Breast epithelium (tissue), 3 donors: Measurements from ENCODE around the gene LMNA.

Experiments used
- POLR2A ChIP-seq: fragments of 450-650 bp; IDR thresholded peaks from one replicate; pipeline ENCODE4 v1.6.1; 2016; ENCODE audit warnings: antibody characterized with exemption, mild to moderate bottlenecking, moderate library complexity
- POLR2AphosphoS5 ChIP-seq, 3 donors: sonication (generic); formaldehyde crosslinking; IDR thresholded peaks; one replicate each; pipeline ENCODE4 v1.6.1; 2017; ENCODE audit warnings: antibody characterized with exemption in 3 of 3
- TF ChIP-seq, protein P1 (sequence below), 3 donors: fragments of 450-650 bp; IDR thresholded peaks; one replicate each; pipeline ENCODE4 v1.5.1; 2016 to 2017; ENCODE audit warnings: antibody characterized with exemption in 3 of 3, mild to moderate bottlenecking in 3 of 3, moderate library complexity in 3 of 3

DNA sequence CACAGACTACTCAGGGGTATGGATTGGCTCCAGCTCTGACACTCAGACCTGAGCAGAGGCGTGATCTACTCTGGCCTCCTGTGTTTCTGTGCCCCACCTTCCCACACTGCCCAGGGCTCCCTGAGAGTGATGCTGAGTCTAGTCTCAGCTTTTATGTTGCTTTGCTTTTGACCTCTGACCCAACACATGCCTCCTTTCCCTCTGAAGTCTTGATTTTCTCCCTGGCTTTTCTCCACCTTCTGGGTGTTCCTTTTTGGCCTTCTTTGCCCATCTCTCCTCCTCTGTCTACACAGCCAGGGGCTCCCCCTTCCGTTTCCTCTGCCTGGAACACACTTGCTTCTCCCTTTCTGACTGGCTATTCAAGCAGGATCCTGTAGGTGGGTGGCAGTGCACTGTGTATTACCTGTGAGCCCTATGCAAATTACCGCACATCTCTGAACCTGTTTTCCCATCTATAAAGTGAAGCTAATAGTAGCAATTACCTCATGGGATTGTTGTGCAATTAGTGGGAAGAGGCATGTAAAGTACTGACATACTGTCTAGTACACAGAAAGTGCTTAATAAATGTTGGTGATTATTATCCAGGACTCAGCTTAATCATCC lies 18.5 kb upstream of the LMNA start:
- TF ChIP-seq, protein P1, sequence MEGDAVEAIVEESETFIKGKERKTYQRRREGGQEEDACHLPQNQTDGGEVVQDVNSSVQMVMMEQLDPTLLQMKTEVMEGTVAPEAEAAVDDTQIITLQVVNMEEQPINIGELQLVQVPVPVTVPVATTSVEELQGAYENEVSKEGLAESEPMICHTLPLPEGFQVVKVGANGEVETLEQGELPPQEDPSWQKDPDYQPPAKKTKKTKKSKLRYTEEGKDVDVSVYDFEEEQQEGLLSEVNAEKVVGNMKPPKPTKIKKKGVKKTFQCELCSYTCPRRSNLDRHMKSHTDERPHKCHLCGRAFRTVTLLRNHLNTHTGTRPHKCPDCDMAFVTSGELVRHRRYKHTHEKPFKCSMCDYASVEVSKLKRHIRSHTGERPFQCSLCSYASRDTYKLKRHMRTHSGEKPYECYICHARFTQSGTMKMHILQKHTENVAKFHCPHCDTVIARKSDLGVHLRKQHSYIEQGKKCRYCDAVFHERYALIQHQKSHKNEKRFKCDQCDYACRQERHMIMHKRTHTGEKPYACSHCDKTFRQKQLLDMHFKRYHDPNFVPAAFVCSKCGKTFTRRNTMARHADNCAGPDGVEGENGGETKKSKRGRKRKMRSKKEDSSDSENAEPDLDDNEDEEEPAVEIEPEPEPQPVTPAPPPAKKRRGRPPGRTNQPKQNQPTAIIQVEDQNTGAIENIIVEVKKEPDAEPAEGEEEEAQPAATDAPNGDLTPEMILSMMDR (IDR thresholded peaks at IDR 0.05): no peak
- TF ChIP-seq POLR2A: no peak
- TF ChIP-seq POLR2AphosphoS5 (IDR thresholded peaks at IDR 0.05): no peak
